Gastroesophageal sphincter (tissue), 3 donors: ENCODE results near the gene CBR4.

ENCODE experiments used
- CTCF ChIP-seq, 4 experiments: fragments of 200-600 bp in 2 of 4; fragments of 450-650 bp in 2 of 4; sonication (generic) in 1 of 4; IDR thresholded peaks; one replicate each; pipeline ENCODE4 v1.5.1; 2017 to 2019; ENCODE audit warnings: antibody characterized with exemption in 4 of 4, mild to moderate bottlenecking in 2 of 4, moderate library complexity in 2 of 4
- EP300 ChIP-seq: sonication (generic); formaldehyde crosslinking; IDR thresholded peaks from one replicate; pipeline ENCODE4 v1.6.1; 2017; ENCODE audit warnings: antibody characterized with exemption, mild to moderate bottlenecking
- POLR2A ChIP-seq, 2 donors: fragments of 450-650 bp; IDR thresholded peaks; one replicate each; pipeline ENCODE4 v1.6.1; 2017; ENCODE audit warnings: antibody characterized with exemption in 2 of 2, mild to moderate bottlenecking in 2 of 2, moderate library complexity in 1 of 2
- POLR2AphosphoS5 ChIP-seq: sonication (generic); formaldehyde crosslinking; IDR thresholded peaks from one replicate; pipeline ENCODE4 v1.6.1; 2017; ENCODE audit warnings: antibody characterized with exemption

GRCh38 chr4:169005453-169006099 lies 4.5 kb downstream of the CBR4 start:
- TF ChIP-seq CTCF (IDR thresholded peaks at IDR 0.05) (peak in 2 of 4 experiments; percentile 12), POLR2AphosphoS5 (no peak), EP300 (no peak), POLR2A (IDR thresholded peaks at IDR 0.05) (no peak)
